Neuronal stem cell (in vitro differentiated cells): ENCODE results near the gene CCNQ. TPM values are rescaled to one million over a fixed set of nuclear protein-coding genes. Genes with fewer than 3 reads are reported as not detected.
A peak's percentile ranks its signal among the peaks of the same experiment; 100 is the strongest.

Source experiments
- DNase-seq: peaks from one replicate; pipeline ENCODE4 v3.0.0-alpha.2; 2013; ENCODE audit warnings: low spot score
- H2AFZ ChIP-seq: one replicate; pipeline ENCODE4 v1.6.1; 2013; ENCODE audit warnings: mild to moderate bottlenecking, low read length, inconsistent platforms
- H2AK5ac ChIP-seq: 2 replicates; pipeline ENCODE4 v1.6.1; 2013; ENCODE audit warnings: low read depth, mild to moderate bottlenecking, inconsistent platforms, low read length, moderate library complexity, mixed read lengths
- H2BK120ac ChIP-seq: 2 replicates; pipeline ENCODE4 v1.6.1; 2013; ENCODE audit warnings: low read depth, mild to moderate bottlenecking, inconsistent platforms, low read length, moderate library complexity, mixed read lengths
- H2BK12ac ChIP-seq: one replicate; pipeline ENCODE4 v1.6.1; 2013; ENCODE audit warnings: low read length, inconsistent platforms
- H2BK15ac ChIP-seq: 2 replicates; pipeline ENCODE4 v1.6.1; 2013; ENCODE audit warnings: mild to moderate bottlenecking, low read length, inconsistent platforms, mixed read lengths
- H2BK5ac ChIP-seq: one replicate; pipeline ENCODE4 v1.6.1; 2013; ENCODE audit warnings: inconsistent platforms, mild to moderate bottlenecking, low read length, moderate library complexity
- H3K14ac ChIP-seq: one replicate; pipeline ENCODE4 v1.6.1; 2013; ENCODE audit warnings: low read length, inconsistent platforms
- H3K18ac ChIP-seq: 2 replicates; pipeline ENCODE4 v1.6.1; 2013; ENCODE audit warnings: low read length, inconsistent platforms
- H3K23ac ChIP-seq: 2 replicates; pipeline ENCODE4 v1.6.1; 2013; ENCODE audit warnings: low read depth, mild to moderate bottlenecking, mixed read lengths, low read length, inconsistent platforms; ENCODE audit not compliant: poor library complexity
- H3K27ac ChIP-seq: replicated peaks from 3 replicates; pipeline ENCODE4 v1.5.1; 2013; ENCODE audit warnings: low read length, inconsistent platforms
- H3K27me3 ChIP-seq, 3 experiments: 2 replicates each; pipeline ENCODE4 v1.6.1; 2013; ENCODE audit warnings: low read length in 3 of 3, mild to moderate bottlenecking in 2 of 3, inconsistent platforms in 1 of 3, low read depth in 1 of 3, mixed read lengths in 1 of 3, moderate library complexity in 1 of 3; ENCODE audit not compliant: control insufficient read depth in 3 of 3, insufficient read depth in 3 of 3
- H3K36me3 ChIP-seq, 2 donors: replicated peaks in 1 of 2; 2 replicates each; pipeline ENCODE4 v1.6.1; 2013; ENCODE audit warnings: low read length in 2 of 2; ENCODE audit not compliant: control insufficient read depth in 2 of 2, insufficient read depth in 2 of 2
- H3K4ac ChIP-seq: 2 replicates; pipeline ENCODE4 v1.6.1; 2013; ENCODE audit warnings: inconsistent platforms, mild to moderate bottlenecking, low read length, moderate library complexity
- H3K4me1 ChIP-seq, 2 donors: 1 replicate in 1 of 2; 2 replicates in 1 of 2; pipeline ENCODE4 v1.6.1; 2013; ENCODE audit warnings: low read length in 2 of 2, low read depth in 1 of 2; ENCODE audit not compliant: control insufficient read depth in 2 of 2, insufficient read depth in 1 of 2
- H3K4me2 ChIP-seq: one replicate; pipeline ENCODE4 v1.6.1; 2013; ENCODE audit warnings: mild to moderate bottlenecking, low read length, inconsistent platforms; ENCODE audit not compliant: insufficient read depth, poor library complexity, severe bottlenecking
- H3K4me3 ChIP-seq, 2 donors: 2 replicates each; pipeline ENCODE4 v1.5.1; 2013; ENCODE audit warnings: low read length in 2 of 2, mild to moderate bottlenecking in 2 of 2, inconsistent platforms in 1 of 2, moderate library complexity in 1 of 2
- H3K79me1 ChIP-seq: one replicate; pipeline ENCODE4 v1.6.1; 2013; ENCODE audit warnings: low read depth, mild to moderate bottlenecking, inconsistent platforms, low read length, moderate library complexity
- H3K9ac ChIP-seq: one replicate; pipeline ENCODE4 v1.6.1; 2013; ENCODE audit warnings: mild to moderate bottlenecking, low read depth, low read length, inconsistent platforms; ENCODE audit not compliant: poor library complexity
- H3K9me3 ChIP-seq, 2 donors: replicated peaks in 1 of 2; 2 replicates each; pipeline versions ENCODE3 to v1.6.1; 2013; ENCODE audit warnings: low read length in 2 of 2, mild to moderate bottlenecking in 2 of 2, inconsistent platforms in 1 of 2, low read depth in 1 of 2, mixed read lengths in 1 of 2, moderate library complexity in 1 of 2; ENCODE audit not compliant: control insufficient read depth in 2 of 2, insufficient read depth in 1 of 2
- H4K8ac ChIP-seq: one replicate; pipeline ENCODE4 v1.6.1; 2013; ENCODE audit warnings: low read depth, mild to moderate bottlenecking, inconsistent platforms, low read length, moderate library complexity
- H4K91ac ChIP-seq: one replicate; pipeline ENCODE4 v1.6.1; 2013; ENCODE audit warnings: low read length, low read depth, mild to moderate bottlenecking, inconsistent platforms; ENCODE audit not compliant: poor library complexity
- WGBS, 2 donors: extraction: QIAGEN DNeasy Blood & Tissue Kit; methylation state at CpG; one replicate each; pipeline ENCODE4 v1.1.7; 2013; ENCODE audit warnings: missing lambda C conversion rate in 2 of 2, mixed read lengths in 1 of 2; ENCODE audit not compliant: insufficient read length in 2 of 2, insufficient replicate concordance in 1 of 2; ENCODE audit errors: extremely low coverage in 2 of 2; 5-methylcytosine and 5-hydroxymethylcytosine counted together
- polyA plus RNA-seq, 2 experiments: library from polyadenylated mRNA; stranded (reverse); fragments of 200-250 nt; gene quantifications; one replicate each; pipeline ENCODE4 v1.2.3, GENCODE V29; 2013

CCNQ gene
- 24.9 TPM for polyA plus RNA-seq (2013, experiment 1 of 2)
- polyA plus RNA-seq (2013, experiment 2 of 2): 25.1 TPM

GRCh38 chrX:153598541-153599191 is at the start of gene CCNQ:
TSS of gene CCNQ (minus strand) at chrX:153599139. CDS start at chrX:153599073, 66 bp downstream.
- Histone ChIP-seq H3K4me3 (peak within 1 kb of the TSS; percentile 67 to 95), H2BK120ac (no peak within 1 kb of the TSS), H2AK5ac (no peak within 1 kb of the TSS), H2AFZ (peak within 1 kb of the TSS; percentile 84), H3K27ac (no peak within 1 kb of the TSS), H3K18ac (peak within 1 kb of the TSS; percentile 83), H3K9ac (peak within 1 kb of the TSS; percentile 93), H3K27me3 (peaks cover 0 to 19% (median 0%) of the 10 kb centered on the region in 3 experiments), H3K9me3 (peaks cover 0 to 4% of the 10 kb centered on the region in 2 donors), H3K4ac (no peak within 1 kb of the TSS), H2BK12ac (no peak within 1 kb of the TSS), H3K79me1 (peaks cover 6% of the 10 kb centered on the region), H3K4me1 (no peaks in the 10 kb centered on the region), H2BK5ac (no peak within 1 kb of the TSS), H3K14ac (no peak within 1 kb of the TSS), H3K4me2 (peak within 1 kb of the TSS; percentile 66), H3K23ac (no peak within 1 kb of the TSS), H4K8ac (no peak within 1 kb of the TSS), H4K91ac (no peak within 1 kb of the TSS), H3K36me3 (peaks cover 2 to 11% of the 10 kb centered on the region in 2 donors), H2BK15ac (no peak within 1 kb of the TSS)
- WGBS, 2 donors: no CpG with 5 or more reads among the region's 79 CpGs
- DNase-seq: no peak

- H2BK15ac ChIP-seq: no peak overlapping the region
- H3K27ac ChIP-seq: no peak overlapping the region
- peak overlapping the region; percentile 44 for H3K9ac ChIP-seq
- no peak overlapping the region for H2BK120ac ChIP-seq
- no peak overlapping the region for H2BK5ac ChIP-seq
- no peak overlapping the region for H3K4ac ChIP-seq
- H3K9me3 ChIP-seq: no peaks in the 10 kb centered on the region
- no peak overlapping the region for H3K4me3 ChIP-seq
- no peak overlapping the region for H3K23ac ChIP-seq
- no peaks in the 10 kb centered on the region for H3K79me1 ChIP-seq
- no peaks in the 10 kb centered on the region for H3K36me3 ChIP-seq
- H3K14ac ChIP-seq: no peak overlapping the region
- H3K27me3 ChIP-seq: peaks cover 7 to 64% (median 62%) of the 10 kb centered on the region in 3 experiments
- peak overlapping the region; percentile 49 for H3K4me2 ChIP-seq
- H3K18ac ChIP-seq: peak overlapping the region; percentile 38
- peaks cover 3 to 7% of the 10 kb centered on the region in 2 donors for H3K4me1 ChIP-seq
- H4K91ac ChIP-seq: no peak overlapping the region
- WGBS, 2 donors: no CpG with 5 or more reads among the region's 85 CpGs
- H4K8ac ChIP-seq: no peak overlapping the region
- H2BK12ac ChIP-seq: no peak overlapping the region
- no peak overlapping the region for H2AK5ac ChIP-seq
- no peak for DNase-seq
- H2AFZ ChIP-seq: peak overlapping the region; percentile 59
Observed at GRCh38 chrX:153647461-153648357, 48.8 kb upstream of the CCNQ start.

- Histone ChIP-seq H3K18ac (peak within 1 kb of the TSS; percentile 38), H2BK12ac (no peak within 1 kb of the TSS), H2BK15ac (no peak within 1 kb of the TSS), H3K9ac (peak within 1 kb of the TSS; percentile 44), H3K27me3 (peaks cover 7 to 66% (median 64%) of the 10 kb centered on the region in 3 experiments), H3K4me1 (peaks cover 5 to 10% of the 10 kb centered on the region in 2 donors), H4K91ac (no peak within 1 kb of the TSS), H2BK5ac (no peak within 1 kb of the TSS), H3K27ac (no peak within 1 kb of the TSS), H2BK120ac (no peak within 1 kb of the TSS), H2AK5ac (no peak within 1 kb of the TSS), H3K9me3 (no peaks in the 10 kb centered on the region), H3K79me1 (no peaks in the 10 kb centered on the region), H3K36me3 (no peaks in the 10 kb centered on the region), H3K14ac (no peak within 1 kb of the TSS), H3K4me2 (peak within 1 kb of the TSS; percentile 49), H3K4ac (no peak within 1 kb of the TSS), H4K8ac (no peak within 1 kb of the TSS), H2AFZ (peak within 1 kb of the TSS; percentile 59), H3K23ac (no peak within 1 kb of the TSS), H3K4me3 (no peak within 1 kb of the TSS)
- no CpG with 5 or more reads among the region's 53 CpGs for WGBS, 2 donors
- no peak for DNase-seq
Observed at GRCh38 chrX:153646620-153647373, 47.9 kb upstream of the CCNQ start, which contains the start of gene DUSP9. TSS of gene DUSP9 (plus strand) at chrX:153647203. CDS start at chrX:153647954, 751 bp downstream.
